Endothelial cell of hepatic sinusoid (primary cell): ENCODE measurements around the gene ACSF3.

Source experiments
- in situ Hi-C: cut with HindIII; loops from 2 replicates; pipeline ENCODE4 v1.10.0; 2017; ENCODE audit warnings: low sequenced_read_pairs

ACSF3 gene

GRCh38 chr16:89120921-89121351 is 27.3 kb downstream of the ACSF3 start:
- in situ Hi-C loops = no loop called here

GRCh38 chr16:89121691-89122321 is 28.2 kb downstream of the ACSF3 start:
- in situ Hi-C loops = no loop called here

GRCh38 chr16:89122322-89122851 is 28.7 kb downstream of the ACSF3 start:
- in situ Hi-C loops = no loop called here

GRCh38 chr16:89123001-89123830 is 29.6 kb downstream of the ACSF3 start:
- in situ Hi-C loops = no loop called here

- in situ Hi-C loops = no loop called here
Observed at GRCh38 chr16:89123831-89124100, 30.1 kb downstream of the ACSF3 start.

- in situ Hi-C loops = loop anchor here (5.0 kb wide), 1 partner anchor 82 kb away; no protein-coding TSS in a partner anchor
Observed at GRCh38 chr16:89129378-89129777, 35.7 kb downstream of the ACSF3 start.

- in situ Hi-C loops = no loop called here
Observed at GRCh38 chr16:89130448-89130847, 36.8 kb downstream of the ACSF3 start.

GRCh38 chr16:89131783-89132182 is 38.1 kb downstream of the ACSF3 start:
- in situ Hi-C loops = no loop called here

- in situ Hi-C loops = no loop called here
Observed at GRCh38 chr16:89132194-89133005, 38.7 kb downstream of the ACSF3 start.

GRCh38 chr16:89133457-89134127 is 39.9 kb downstream of the ACSF3 start:
- in situ Hi-C loops = no loop called here

GRCh38 chr16:89134269-89134668 is 40.6 kb downstream of the ACSF3 start:
- in situ Hi-C loops = no loop called here

GRCh38 chr16:89135166-89135565 is 41.5 kb downstream of the ACSF3 start:
- in situ Hi-C loops = no loop called here

GRCh38 chr16:89135971-89136765 is 42.5 kb downstream of the ACSF3 start:
- in situ Hi-C loops = no loop called here

- in situ Hi-C loops = no loop called here
Observed at GRCh38 chr16:89136931-89137330, 43.3 kb downstream of the ACSF3 start.

- in situ Hi-C loops = no loop called here
Observed at GRCh38 chr16:89137666-89138512, 44.2 kb downstream of the ACSF3 start.

GRCh38 chr16:89138513-89138795 is 44.8 kb downstream of the ACSF3 start:
- in situ Hi-C loops = no loop called here

GRCh38 chr16:89138843-89139520 is 45.3 kb downstream of the ACSF3 start:
- in situ Hi-C loops = no loop called here

GRCh38 chr16:89139907-89140361 is 46.3 kb downstream of the ACSF3 start:
- in situ Hi-C loops = loop anchor here (10.0 kb wide), 1 partner anchor 115 kb away; no protein-coding TSS in a partner anchor

- in situ Hi-C loops = loop anchor here (10.0 kb wide), 1 partner anchor 116 kb away; no protein-coding TSS in a partner anchor
Observed at GRCh38 chr16:89140401-89140800, 46.7 kb downstream of the ACSF3 start.
